Hematopoietic multipotent progenitor cell treated with erythropoietin and hydrocortisone succinate and interleukin-3 and kit ligand, for 6 days (in vitro differentiated cells): ENCODE results near the gene GRWD1.

Experiments
- DNase-seq: peaks from one replicate; pipeline ENCODE4 v3.0.0-alpha.2; 2015

Gene GRWD1

GRCh38 chr19:48498595-48499311, 53.0 kb downstream of the GRWD1 start:
- DNase-seq: no peak

GRCh38 chr19:48499316-48500090, 53.7 kb downstream of the GRWD1 start:
- no peak for DNase-seq

GRCh38 chr19:48500830-48501493, 55.2 kb downstream of the GRWD1 start:
- no peak for DNase-seq

GRCh38 chr19:48501494-48502349, 55.9 kb downstream of the GRWD1 start:
- peak; percentile 85 for DNase-seq

- no peak for DNase-seq
Observed at GRCh38 chr19:48502350-48503018, 56.7 kb downstream of the GRWD1 start.

GRCh38 chr19:48506138-48506733, 60.5 kb downstream of the GRWD1 start:
- DNase-seq: peak; percentile 87
